Neutrophil (primary cell): ENCODE measurements around the gene USP33.
"Not testable (repeated sequence)": the region's sequence is repeated elsewhere in the genome, so short reads cannot be mapped to it uniquely, and the experiment has no call there.

Experiments used
- H3K27ac ChIP-seq: fragments of 200-600 bp; sonication (generic); 2 replicates; pipeline ENCODE4 v1.5.1; 2016; ENCODE audit warnings: mild to moderate bottlenecking, moderate library complexity
- H3K27me3 ChIP-seq: fragments of 200-600 bp; sonication (generic); 2 replicates; pipeline ENCODE4 v1.6.0; 2016; ENCODE audit warnings: mild to moderate bottlenecking
- H3K36me3 ChIP-seq: fragments of 200-600 bp; sonication (generic); 2 replicates; pipeline ENCODE4 v1.5.1; 2017
- H3K4me1 ChIP-seq, 2 experiments: fragments of 200-600 bp in 1 of 2; sonication (generic) in 1 of 2; 1 replicate in 1 of 2; 2 replicates in 1 of 2; pipeline versions ENCODE4 v1.5.1 to v1.6.1; 2013 to 2016; ENCODE audit warnings: low read depth in 1 of 2, low read length in 1 of 2, mild to moderate bottlenecking in 1 of 2, moderate library complexity in 1 of 2; ENCODE audit not compliant: control insufficient read depth in 1 of 2, insufficient read depth in 1 of 2
- H3K4me3 ChIP-seq, 2 experiments: fragments of 200-600 bp in 1 of 2; sonication (generic) in 1 of 2; 1 replicate in 1 of 2; 2 replicates in 1 of 2; pipeline ENCODE4 v1.5.1; 2013 to 2016; ENCODE audit warnings: low read depth in 1 of 2, low read length in 1 of 2, mild to moderate bottlenecking in 1 of 2, moderate library complexity in 1 of 2
- H3K9me3 ChIP-seq: fragments of 200-600 bp; sonication (generic); 2 replicates; pipeline ENCODE4 v1.5.1; 2016
- CTCF ChIP-seq: fragments of 200-600 bp; sonication (generic); IDR thresholded peaks from 2 replicates; pipeline ENCODE4 v1.5.1; 2016; ENCODE audit warnings: antibody characterized with exemption

USP33 gene

GRCh38 chr1:77704736-77705135 lies 54.9 kb downstream of the USP33 start:
- no peak overlapping the region for H3K4me3 ChIP-seq
- H3K27ac ChIP-seq: no peak overlapping the region
- H3K9me3 ChIP-seq: no peaks in the 10 kb centered on the region
- H3K27me3 ChIP-seq: no peaks in the 10 kb centered on the region
- H3K36me3 ChIP-seq: peaks cover 51% of the 10 kb centered on the region
- H3K4me1 ChIP-seq: no peaks in the 10 kb centered on the region
- no peak for TF ChIP-seq CTCF

- not testable (repeated sequence) for H3K9me3 ChIP-seq, H3K4me1 ChIP-seq, H3K27ac ChIP-seq, H3K27me3 ChIP-seq, H3K4me3 ChIP-seq
- H3K36me3 ChIP-seq: peaks cover 51% of the 10 kb centered on the region
These were observed 60.0 kb downstream of the USP33 start for GRCh38 chr1:77699673-77700072.

GRCh38 chr1:77697441-77697840 lies 62.2 kb downstream of the USP33 start:
- no peak for TF ChIP-seq CTCF
- Histone ChIP-seq H3K27ac (no peak overlapping the region), H3K27me3 (no peaks in the 10 kb centered on the region), H3K36me3 (peaks cover 68% of the 10 kb centered on the region), H3K4me1 (no peaks in the 10 kb centered on the region), H3K9me3 (no peaks in the 10 kb centered on the region), H3K4me3 (no peak overlapping the region)

- Histone ChIP-seq H3K4me1 (peaks cover 1 to 9% of the 10 kb centered on the region in 2 experiments), H3K4me3 (no peak overlapping the region), H3K36me3 (peaks cover 11% of the 10 kb centered on the region), H3K27ac (no peak overlapping the region), H3K9me3 (no peaks in the 10 kb centered on the region), H3K27me3 (no peaks in the 10 kb centered on the region)
- TF ChIP-seq CTCF: no peak
These were observed 70.7 kb downstream of the USP33 start for GRCh38 chr1:77688939-77689338.

GRCh38 chr1:77687519-77687906 lies 72.1 kb downstream of the USP33 start:
- H3K4me1 ChIP-seq: peaks cover 6 to 15% of the 10 kb centered on the region in 2 experiments
- no peak for TF ChIP-seq CTCF
- H3K9me3 ChIP-seq: no peaks in the 10 kb centered on the region
- H3K27ac ChIP-seq: no peak overlapping the region
- no peaks in the 10 kb centered on the region for H3K27me3 ChIP-seq
- peak overlapping the region; percentile 34 to 43 for H3K4me3 ChIP-seq
- H3K36me3 ChIP-seq: no peaks in the 10 kb centered on the region

- peaks cover 9 to 18% of the 10 kb centered on the region in 2 experiments for H3K4me1 ChIP-seq
- no peak overlapping the region for H3K4me3 ChIP-seq
- H3K27me3 ChIP-seq: no peaks in the 10 kb centered on the region
- no peak overlapping the region for H3K27ac ChIP-seq
- no peaks in the 10 kb centered on the region for H3K9me3 ChIP-seq
- H3K36me3 ChIP-seq: no peaks in the 10 kb centered on the region
- TF ChIP-seq CTCF: no peak
These were observed 72.7 kb downstream of the USP33 start for GRCh38 chr1:77686796-77687518.
